ENCODE measurements around the gene PDXDC1.

- TF ChIP-seq ZNF138 (CRISPR knock-in tag; conservative IDR thresholded peaks at IDR 0.05): no peak
- TF ChIP-seq, protein P1, sequence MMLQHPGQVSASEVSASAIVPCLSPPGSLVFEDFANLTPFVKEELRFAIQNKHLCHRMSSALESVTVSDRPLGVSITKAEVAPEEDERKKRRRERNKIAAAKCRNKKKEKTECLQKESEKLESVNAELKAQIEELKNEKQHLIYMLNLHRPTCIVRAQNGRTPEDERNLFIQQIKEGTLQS (CRISPR knock-in tag; conservative IDR thresholded peaks at IDR 0.05): no peak
- TF ChIP-seq CREB1 (CRISPR knock-in tag; IDR thresholded peaks at IDR 0.05): no peak
- TF ChIP-seq, protein P2, sequence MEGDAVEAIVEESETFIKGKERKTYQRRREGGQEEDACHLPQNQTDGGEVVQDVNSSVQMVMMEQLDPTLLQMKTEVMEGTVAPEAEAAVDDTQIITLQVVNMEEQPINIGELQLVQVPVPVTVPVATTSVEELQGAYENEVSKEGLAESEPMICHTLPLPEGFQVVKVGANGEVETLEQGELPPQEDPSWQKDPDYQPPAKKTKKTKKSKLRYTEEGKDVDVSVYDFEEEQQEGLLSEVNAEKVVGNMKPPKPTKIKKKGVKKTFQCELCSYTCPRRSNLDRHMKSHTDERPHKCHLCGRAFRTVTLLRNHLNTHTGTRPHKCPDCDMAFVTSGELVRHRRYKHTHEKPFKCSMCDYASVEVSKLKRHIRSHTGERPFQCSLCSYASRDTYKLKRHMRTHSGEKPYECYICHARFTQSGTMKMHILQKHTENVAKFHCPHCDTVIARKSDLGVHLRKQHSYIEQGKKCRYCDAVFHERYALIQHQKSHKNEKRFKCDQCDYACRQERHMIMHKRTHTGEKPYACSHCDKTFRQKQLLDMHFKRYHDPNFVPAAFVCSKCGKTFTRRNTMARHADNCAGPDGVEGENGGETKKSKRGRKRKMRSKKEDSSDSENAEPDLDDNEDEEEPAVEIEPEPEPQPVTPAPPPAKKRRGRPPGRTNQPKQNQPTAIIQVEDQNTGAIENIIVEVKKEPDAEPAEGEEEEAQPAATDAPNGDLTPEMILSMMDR (IDR thresholded peaks at IDR 0.05): no peak
Observed at GRCh38 chr16:15033309-15033707, 58.5 kb downstream of the PDXDC1 start.
